ENCODE data around the gene APIP.

DNA sequence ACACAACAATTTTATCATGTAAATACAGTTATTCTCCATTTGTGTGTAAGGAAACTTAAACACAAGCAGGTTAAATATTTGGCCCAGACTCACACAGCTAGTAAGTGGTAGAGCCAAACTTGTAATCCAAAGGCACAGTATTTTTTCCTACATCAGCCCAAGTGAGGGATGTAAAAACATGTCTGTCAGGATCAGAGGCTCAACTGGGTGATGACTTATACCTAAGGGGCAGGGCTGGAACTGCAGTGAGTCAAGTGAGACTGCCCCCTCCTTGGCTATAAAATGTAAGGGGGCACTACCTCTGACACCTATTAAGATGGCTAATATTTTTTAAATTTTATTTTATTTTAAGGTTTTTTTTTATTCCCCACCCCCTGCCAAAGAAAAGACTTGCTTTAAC, 82.6 kb downstream of the APIP start:
- no peak for TF ChIP-seq CTCF (IDR thresholded peaks at IDR 0.05)
- TF ChIP-seq POLR2A (IDR thresholded peaks at IDR 0.05): no peak
- no peak for TF ChIP-seq POLR2AphosphoS5 (IDR thresholded peaks at IDR 0.05; ENCODE audit: insufficient read depth in 1 of 2, low read depth in 1 of 2)
